C1 segment of cervical spinal cord (tissue), 14 donors: ENCODE results near the gene GCLC.

ENCODE experiments used
- DNase-seq, 14 donors: peaks; one replicate each; lab custom pipeline; 2025; lab: John Stamatoyannopoulos, UW

GCLC gene

DNA sequence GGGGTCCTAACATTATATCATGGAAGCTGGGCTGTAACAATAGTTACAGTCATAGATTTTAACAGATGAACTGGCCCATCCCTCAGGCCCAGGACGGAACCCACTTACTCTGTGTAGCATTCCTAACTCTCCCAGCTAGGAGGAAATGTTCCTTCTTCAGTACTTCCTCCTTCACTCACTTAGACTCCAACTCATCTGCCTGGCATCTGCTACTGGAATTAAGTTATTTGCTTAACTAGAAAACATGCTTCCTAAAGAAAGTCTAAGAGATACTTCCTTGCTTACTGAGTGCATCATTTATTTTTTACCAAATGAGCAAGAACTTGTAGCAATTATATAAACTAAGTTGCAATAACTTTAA lies 20.5 kb downstream of the GCLC start:
- no peak for DNase-seq

DNA sequence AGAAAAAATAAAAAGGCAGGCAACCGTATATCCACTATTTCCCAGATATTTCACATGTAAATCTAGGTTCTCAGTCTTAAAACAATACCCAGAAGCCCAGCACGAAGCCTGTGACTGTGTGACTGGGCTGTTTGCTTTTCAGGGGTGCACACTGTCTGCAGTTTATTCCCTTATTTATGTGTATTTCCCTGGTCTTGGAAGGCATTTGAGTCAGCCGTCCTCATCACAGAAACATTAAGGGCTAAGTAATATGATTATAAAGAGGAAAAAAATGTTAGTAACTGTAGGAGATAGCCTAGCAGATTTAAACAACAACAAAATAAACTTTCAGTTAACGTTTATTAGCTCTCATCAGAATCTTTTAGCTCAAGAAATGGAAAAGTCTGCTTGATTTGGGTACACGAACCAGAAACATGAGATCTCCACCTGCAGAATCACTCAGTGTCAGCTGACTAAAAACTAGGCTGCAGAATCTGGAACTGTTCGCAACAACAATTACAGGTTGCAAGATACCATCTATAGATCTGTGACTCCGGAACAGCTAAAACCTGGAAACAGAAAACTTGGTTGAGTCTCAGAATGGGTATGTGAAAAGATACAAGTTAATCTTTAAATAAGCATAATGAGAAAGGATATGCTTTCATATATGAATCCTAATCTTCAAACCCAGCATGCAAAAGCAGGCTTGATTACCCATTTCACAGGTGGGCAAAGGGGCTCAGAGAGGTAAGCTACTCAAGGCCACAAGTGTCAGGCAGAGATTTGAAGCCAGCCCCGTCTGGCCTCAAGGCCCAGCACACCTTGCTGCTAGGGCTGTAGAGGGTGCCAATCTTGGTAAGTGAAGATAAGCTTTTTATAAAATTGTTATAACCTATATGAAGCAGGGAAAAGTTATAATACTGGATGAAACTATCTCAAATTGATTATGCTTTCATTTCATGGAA lies 21.1 kb downstream of the GCLC start:
- no peak for DNase-seq

DNA sequence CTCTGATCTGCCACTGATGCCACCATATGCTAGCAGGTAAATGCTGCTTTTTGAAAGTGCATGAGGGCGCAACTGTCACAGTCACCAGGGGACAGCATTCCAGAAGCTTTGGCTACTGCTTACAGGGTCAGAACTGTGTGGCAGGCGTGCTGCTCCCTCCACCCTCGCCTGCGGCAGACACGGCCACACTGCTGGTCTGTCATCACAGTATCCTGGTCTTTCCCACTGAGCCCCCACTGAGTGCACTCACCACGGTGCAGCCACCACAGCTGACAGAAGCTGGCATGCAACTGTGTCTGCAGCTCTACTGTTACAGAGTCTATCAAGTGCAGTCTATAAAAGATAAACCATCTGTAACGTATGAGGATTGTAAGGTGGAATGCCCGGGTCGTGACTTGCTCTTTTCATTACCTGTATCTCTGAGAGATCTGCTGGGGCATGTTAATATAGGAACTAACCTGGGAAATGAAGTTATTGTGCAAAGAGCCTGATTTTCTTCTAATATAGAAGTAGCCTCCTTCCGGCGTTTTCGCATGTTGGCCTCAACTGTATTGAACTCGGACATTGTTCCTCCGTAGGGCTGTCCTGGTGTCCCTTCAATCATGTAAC lies 24.5 kb downstream of the GCLC start:
- DNase-seq, result no peak

DNA sequence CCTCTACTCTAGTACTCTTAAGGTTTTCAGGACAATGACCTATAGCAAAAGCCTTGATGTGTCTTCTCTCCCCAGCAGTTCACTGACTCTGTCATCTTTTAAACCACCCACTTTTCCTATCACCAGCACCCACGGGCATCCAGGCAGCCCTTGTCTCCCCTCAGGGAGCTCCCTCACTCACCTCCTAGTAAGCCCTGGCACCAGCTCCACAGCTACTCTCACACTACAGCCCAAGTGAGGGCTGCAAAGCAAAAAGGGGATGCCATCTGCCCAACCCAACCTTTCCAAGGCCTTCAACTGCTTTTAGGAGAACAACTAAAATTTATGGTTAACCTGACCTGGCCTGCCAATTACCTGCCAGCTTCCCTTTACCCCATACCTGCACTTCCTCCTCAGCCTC lies 26.0 kb downstream of the GCLC start:
- no peak for DNase-seq

DNA sequence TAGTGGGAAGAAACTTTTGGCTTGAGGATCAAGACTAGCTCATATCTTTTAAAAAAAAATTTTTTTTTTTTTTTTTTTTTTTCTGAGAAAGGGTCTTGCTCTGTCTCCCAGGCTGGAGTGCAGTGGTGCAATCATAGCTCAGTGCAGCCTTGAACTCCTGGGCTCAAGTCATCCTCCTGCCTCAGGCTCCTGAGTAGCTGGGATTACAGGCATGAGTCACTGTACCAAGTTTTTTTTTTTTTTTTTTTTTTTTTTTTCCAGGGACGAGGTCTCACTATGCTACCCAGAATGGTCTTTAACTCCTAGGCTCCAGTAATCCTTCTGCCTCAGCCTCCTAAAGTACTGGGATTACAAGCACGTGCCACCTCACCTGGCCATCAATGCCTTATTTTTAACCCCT lies 27.9 kb downstream of the GCLC start:
- DNase-seq, result no peak

DNA sequence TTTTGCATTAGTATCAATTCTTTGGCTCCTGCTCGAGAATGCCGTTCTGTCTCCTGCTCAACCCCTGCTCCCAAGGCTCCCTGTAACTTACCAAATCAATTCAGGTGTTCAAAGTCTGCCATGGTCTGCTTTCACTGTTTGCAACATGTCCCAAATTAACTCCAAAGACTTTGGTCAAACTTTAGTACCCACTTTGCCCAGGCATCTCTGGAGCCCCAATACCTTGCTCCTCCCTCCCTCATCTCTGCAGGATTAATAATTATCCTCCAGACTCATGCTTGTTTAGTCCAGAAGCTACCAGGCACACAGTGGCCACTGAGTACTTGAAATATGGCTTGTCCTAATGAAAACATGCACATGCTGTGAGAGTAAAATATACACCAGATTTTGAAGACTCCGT lies 30.2 kb downstream of the GCLC start:
- DNase-seq, result no peak

DNA sequence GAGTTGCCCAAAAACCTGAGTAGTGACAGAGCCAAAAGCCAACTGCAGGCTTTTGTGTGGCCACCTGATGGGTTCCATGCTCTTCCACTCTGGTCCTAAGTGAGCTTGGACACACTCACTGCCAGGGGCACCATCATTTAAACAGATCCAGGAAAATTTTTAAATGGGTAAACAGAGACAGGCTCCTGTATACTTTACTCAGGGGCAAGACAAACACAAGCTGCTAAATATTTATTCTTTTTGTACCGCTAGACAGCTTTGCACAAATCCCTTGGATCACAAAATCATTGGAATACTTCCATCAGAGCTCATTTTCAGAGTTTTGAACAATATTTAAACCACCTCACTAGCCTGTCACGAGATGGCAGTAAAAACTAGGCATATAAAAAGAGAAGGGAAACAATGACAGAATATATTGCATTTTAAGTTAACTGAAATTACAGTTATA lies 31.4 kb downstream of the GCLC start:
- DNase-seq, result no peak

DNA sequence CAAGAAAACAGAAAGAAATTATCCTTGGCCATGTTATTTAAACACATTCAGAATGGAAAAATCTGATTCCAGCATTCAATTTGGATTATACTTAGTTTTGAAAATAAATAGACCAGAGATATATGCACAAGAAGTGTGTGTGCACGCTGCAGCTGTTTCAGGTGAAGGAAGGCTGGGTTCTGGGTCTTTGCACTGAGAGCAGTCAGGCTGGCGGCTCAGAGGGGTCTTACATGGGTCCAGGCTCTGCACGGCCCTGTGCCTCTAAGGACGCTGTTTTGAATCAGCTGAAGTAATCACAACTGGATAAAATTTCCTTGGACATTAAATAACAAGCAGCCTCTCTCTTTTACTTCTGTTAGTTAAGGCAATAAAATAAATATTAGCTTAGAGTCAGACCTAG lies 31.8 kb downstream of the GCLC start:
- no peak for DNase-seq

DNA sequence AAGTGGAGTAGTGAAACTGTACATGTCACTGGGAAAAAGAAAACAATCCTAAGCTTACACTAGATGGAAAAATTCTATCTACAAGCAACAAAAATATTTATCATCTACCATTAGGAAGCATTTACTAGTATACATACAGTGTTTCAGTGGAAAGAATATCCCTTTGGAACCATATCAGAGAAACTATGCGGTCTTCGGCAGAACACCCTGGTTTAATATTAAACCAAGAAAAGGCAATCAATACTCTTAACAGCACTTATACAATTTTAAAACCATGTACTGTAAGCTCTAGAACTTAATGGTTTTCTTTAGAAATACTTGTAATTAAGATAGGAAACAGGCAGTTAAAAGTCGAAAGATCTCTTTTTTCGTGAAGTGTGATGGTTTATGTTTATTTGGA lies 32.3 kb downstream of the GCLC start:
- DNase-seq, result no peak

DNA sequence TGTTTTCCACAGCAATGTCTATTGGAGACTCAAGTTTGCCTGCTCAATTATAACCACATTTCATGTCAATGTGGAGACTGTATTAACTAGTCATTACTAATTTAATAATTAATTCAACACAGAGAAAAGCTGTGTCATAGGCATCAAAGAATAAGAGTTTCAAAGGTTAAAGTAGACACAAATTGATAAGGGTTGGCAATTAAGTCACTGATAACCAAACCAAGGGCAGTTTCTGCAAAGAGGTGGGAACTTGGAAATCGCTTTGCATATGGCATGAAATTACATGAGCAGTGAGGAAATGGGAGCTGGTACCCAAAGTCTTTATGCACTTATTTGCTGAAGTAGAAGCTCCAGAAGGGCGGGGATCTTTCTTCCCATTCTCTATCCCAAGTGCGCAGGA lies 34.2 kb downstream of the GCLC start:
- DNase-seq, result no peak

DNA sequence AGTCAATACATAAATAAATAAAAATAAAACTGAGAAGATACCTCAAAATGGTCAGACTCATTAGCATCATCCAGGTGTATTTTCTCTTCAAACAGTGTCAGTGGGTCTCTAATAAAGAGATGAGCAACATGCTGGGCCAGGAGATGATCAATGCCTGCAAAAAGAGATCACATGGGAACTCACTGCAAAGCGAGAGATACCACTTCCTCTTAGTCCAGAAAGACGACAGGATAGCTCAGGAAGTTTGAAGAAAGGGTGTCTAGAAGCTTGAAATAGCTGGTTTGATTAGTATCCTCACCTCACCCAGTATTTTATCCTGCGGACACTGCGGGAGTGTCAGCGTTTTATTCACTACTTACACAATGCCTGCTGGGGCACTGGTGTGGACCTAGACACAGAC lies 38.0 kb downstream of the GCLC start:
- no peak for DNase-seq

DNA sequence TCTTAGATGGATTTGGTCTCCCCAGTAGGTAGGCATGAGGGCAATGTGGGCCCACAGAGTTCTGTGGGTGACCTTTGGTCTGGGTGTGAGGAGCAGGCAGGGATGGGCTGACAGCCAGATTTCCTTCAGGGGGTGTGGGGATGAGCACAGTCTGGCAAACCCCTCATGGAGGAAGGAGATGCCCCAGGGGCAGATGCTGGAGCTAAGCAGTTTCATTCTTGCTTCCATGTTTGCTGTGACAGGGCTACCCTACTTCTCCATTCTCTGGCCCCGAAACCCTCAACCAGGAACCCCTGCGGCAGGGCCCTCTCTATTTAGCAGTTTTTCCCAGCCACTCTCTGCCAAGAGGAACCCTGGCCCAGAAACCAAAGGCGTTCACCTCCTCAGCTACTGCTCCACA lies 40.4 kb downstream of the GCLC start:
- DNase-seq, result no peak

DNA sequence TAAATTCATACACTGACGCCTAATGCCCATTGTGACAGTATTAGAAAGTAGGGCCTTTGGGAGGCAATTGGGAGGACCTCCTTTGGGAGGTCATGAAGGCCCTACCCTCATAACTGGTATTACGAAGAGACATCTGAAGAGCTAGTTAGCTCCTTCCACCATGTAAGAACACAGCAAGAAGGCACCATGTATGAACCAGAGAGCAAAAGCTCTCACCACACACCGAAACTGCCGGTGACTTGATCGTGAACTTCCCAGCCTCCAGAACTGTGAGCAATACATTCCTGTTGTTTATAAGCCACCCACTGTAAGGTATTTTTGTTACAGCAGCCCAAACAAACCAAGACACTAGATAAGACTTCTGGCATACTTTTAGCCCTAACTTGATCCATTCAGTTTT lies 41.8 kb downstream of the GCLC start:
- no peak for DNase-seq

DNA sequence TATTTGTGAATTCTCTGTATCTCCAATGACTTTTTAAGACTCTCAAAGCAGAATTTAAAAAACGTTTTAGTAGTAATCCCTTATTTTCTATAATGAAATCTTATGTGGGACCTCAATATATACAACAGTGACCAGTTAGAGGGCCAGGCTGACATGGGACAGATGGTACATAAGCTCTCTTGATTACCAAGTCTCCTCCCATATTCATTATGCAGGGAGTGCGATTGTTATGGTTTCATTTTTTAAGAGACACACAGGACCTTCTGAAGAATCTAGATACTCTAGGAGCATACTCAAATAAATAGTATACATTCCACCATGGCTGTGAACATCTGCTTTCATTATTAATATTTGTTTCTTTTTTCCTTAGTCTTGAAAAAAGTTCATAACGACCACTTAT lies 43.5 kb downstream of the GCLC start:
- DNase-seq, result no peak

DNA sequence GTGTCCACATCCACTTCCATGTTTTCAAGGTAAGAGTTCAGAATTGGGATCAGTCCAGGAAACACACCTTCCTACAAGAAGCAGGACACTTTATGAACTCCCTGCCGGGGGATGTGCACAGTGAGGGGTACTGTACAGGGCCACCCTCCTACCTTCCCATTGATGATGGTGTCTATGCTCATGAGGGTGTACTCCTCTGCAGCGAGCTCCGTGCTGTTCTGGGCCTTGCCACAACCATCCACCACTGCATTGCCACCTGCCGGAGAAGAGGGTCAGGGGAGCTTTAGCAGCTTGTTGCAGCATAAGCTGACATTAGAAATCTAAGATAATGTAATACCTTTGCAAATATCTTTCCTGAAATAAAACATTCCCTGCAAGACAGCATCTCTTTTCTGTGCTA lies 44.8 kb downstream of the GCLC start:
- no peak for DNase-seq

DNA sequence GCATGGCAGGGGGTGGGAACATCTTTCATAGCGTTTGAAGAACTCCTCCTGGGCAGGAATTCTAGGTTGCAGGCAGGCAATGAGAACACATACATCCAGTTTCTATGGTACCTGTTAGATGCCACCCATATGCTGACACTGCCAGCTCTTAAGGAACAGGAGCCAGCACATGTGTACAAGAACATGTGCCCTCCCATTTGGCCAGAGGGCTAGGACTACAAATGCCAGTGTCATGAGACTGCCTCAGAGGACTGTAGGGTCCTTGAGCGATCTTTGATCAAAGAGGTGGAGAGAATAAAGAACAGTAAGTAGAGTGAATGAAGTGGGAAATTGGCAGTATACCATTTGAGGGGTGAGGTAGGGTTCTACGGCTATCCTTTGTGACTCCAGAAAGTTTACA lies 45.8 kb downstream of the GCLC start:
- no peak for DNase-seq

DNA sequence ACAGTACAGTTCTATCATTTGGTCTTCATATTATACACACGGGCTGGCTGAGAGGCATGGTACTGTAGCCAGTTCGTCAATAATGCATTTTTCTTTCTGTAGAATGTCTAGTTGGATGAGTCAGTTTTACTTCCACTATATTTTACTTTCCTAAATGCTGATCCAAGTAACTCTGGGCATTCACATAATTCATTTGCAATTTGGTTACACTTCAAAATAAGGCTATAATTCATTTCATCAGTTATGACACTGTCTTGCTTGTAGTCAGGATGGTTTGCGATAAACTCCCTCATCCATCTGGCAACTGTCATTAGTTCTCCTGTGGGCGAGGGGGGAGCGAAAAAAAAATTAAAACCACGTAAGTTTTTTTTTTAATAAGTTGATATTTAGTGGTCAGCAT lies 46.3 kb downstream of the GCLC start:
- no peak for DNase-seq

DNA sequence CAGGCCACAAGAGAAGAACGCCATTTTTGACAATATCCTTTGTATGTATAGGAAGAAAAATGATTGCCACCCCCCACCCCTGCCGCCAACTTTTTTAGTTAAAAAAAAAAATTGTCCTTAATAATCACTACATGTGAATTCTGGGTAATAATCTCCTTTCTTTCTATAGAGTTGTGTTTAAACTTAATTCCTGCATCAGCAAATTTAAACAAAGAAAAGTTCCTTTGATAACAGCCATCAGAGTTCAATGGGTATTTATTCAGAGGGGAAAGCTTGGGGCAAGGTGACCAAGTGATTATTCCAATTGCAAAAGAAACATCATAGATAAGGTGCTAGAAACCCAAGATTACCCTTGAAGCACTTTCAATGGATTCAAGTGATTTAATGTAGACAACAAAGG lies 47.0 kb downstream of the GCLC start:
- DNase-seq, result no peak

DNA sequence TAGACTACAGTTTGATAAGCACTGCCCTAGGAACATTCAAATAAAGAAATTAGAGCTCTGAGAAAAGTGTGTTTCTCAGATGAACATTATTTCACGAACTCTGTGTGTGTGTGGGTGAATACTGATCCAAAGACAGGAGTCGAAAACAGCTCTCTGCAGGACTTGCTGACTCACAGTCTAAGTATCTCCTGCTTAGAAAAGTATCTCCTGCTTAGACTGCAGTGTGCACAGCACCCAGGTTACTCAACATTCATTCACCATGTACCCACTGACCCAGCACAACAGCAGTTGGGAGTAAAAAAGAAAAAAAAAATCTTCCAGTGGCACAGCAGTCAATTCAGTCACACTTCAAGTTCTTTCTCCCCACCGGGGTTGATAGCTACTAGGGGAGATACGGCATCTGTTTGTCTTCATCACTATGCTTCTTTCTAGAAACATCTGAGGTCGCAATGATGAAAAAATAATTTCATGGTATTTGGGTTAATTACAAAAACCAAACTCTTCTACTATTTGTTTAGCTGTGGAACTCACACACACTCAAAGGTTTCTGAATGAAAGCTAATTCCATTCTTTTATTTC lies 48.0 kb downstream of the GCLC start:
- no peak for DNase-seq

DNA sequence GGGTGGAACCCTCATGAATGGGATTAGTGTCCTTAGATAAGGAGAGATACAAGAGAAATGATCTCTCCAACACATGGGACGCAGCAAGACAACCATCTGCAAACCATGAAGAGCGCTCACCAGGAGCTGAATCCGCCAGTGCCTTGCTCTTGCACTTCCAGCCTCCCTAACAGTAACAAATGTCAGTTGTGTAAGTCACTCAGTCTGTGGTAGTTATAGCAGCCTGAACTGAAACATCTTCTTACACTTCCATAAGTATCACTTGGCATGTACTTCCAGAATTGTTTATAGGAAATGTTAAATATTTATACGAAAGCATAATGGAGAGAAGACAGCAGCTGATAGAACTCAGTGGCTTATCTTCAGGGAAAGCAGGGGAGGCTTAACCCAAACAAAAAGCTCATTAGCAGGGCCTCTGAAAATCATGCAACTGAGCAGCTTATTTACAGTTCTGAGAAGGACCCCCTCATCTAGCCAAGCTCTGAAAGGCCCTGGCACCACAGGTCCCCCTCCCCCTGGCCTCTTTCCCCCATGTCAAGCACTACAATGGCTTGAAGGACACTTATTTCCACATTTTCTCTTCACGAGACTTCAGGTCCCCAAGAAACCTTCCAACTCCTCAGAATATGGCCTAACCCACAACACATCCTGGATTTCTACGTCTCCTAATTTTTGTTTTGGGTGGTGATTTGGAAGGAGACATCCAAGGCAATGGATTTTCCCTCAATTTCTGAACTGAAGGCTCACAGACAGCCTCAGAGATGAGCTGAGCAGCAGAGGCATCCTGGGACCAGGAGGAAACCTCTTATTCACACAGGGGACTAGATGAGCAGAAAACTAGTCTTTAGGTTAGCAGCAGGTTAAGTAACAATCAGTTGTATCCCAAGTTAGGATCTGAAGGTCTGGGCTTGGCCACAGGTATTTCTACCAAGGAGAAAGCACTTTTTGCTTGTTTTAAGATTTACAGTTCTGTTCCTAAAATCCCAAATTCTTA lies 49.1 kb downstream of the GCLC start:
- no peak for DNase-seq

DNA sequence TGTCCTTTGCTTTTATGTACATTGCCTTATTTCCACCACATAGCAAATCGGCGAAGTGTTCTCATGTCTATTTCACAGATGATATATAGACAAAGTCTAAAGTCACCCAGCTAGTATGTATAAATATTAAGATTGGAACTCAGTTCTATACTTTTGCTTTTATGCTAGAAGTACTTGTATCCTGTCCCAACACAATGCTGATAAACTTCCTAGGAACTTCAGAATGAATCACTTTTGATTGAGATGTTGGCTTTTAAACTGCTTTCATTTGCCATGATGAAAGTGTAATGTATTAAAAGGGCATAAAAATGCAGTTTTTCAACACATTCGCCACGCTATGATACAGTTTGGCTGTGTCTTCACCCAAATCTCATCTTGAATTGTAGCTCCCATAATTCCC lies 50.8 kb downstream of the GCLC start:
- DNase-seq, result no peak

DNA sequence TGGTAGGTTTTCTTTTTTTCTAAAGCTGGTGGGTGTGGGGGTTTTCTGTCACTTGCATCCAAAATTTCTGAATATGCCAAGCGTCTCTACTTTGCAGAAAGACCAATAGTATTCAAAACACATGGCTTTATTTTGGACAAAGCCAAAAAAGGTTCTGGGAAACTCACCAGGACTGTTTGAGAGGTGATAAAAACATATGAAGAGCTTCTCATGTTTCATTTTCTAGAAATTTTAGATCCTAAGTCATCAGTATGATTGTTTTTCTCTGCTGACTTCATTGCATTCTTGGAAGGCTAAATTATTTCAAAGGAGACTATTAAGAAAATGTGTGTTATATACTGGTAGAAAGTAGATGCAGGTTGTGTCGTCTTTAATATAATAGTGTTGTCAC lies 51.3 kb downstream of the GCLC start:
- DNase-seq, result no peak
